ENCODE measurements around the gene FOXC1.

FOXC1 gene

DNA sequence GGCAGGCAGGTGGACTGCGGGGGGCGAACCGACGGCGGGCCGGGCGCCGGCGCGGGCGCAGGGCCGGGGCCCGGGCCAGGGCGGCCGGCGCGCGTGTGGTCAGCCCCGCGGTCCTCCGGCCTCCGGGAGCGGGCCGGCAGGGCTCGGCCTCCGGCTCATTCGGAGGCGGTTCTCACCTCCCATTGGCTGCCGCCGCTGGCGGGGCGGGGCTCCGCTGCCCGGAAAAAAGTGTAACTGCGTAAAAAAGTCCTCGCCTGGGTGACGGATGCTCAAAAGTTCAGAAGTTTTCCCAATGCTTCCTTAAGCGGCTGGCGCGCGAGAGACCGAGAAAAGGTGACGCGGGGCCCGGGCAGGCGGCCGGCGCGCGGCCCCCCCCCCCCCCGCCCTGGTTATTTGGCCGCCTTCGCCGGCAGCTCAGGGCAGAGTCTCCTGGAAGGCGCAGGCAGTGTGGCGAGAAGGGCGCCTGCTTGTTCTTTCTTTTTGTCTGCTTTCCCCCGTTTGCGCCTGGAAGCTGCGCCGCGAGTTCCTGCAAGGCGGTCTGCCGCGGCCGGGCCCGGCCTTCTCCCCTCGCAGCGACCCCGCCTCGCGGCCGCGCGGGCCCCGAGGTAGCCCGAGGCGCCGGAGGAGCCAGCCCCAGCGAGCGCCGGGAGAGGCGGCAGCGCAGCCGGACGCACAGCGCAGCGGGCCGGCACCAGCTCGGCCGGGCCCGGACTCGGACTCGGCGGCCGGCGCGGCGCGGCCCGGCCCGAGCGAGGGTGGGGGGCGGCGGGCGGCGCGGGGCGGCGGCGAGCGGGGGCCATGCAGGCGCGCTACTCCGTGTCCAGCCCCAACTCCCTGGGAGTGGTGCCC lies at the start of gene FOXC1:
TSS of gene FOXC1 (plus strand) at position 268 of the 849 bp plus-strand sequence. CDS start at position 799, 531 bp downstream.
- peak; percentile 95 for DNase-seq (ENCODE audit: low read depth, low spot score)

DNA sequence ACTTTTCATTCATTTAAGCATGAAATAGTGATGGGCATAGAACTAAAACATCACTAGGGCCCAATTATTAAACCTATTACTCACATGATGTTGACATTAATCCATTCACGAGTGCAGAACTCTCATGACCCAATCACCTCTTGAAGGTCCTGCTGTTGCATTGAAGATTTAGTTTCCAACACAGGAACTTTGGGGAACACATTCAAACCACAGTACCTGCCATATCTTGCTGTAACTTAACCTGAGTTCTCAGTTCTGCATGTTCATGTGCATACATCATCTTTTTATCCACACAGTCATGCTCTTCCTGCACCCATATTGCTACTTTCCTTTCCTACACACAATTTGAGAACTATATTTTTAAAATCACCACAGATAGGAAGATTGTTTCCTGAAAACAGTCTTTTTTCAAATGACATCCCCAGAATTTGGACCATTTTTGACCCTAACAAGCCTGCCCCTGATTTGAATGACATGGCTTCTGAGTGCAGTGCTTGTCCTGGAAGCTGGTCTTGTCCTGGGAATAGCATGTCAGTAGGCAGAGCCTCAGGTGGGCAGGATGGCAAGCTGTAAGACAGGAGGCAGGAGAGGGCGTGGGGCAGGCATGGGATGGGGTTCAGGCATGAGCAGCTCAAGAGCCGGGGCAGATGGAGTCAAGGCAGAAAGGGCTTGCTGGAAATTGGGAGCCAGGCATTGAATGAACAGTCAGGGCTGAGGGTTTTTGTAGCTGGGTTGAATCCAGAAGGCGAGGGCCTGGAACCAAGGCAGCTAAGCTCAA lies 49.2 kb upstream of the FOXC1 start:
- DNase-seq (ENCODE audit: low read depth, low spot score), result no peak

DNA sequence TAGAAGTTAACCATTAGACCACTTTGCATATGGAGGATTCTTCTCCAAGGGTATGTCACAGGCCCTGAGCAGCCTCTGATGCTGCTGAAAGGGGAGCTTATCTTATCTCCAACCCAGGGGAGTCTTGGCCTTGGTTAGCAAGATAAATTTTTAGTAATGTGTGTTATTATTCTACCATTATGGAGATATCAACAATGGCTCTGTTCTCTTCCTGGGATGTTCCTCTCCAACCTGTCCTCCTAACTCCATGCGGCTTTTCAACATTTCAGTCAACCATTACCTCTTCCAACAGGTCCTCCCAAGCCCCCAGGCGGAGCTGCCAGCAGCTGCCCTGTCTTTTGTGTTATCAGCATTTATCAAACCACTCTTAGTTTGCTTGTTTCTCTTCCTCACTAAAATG lies 48.4 kb upstream of the FOXC1 start:
- DNase-seq (ENCODE audit: low read depth, low spot score), result no peak

DNA sequence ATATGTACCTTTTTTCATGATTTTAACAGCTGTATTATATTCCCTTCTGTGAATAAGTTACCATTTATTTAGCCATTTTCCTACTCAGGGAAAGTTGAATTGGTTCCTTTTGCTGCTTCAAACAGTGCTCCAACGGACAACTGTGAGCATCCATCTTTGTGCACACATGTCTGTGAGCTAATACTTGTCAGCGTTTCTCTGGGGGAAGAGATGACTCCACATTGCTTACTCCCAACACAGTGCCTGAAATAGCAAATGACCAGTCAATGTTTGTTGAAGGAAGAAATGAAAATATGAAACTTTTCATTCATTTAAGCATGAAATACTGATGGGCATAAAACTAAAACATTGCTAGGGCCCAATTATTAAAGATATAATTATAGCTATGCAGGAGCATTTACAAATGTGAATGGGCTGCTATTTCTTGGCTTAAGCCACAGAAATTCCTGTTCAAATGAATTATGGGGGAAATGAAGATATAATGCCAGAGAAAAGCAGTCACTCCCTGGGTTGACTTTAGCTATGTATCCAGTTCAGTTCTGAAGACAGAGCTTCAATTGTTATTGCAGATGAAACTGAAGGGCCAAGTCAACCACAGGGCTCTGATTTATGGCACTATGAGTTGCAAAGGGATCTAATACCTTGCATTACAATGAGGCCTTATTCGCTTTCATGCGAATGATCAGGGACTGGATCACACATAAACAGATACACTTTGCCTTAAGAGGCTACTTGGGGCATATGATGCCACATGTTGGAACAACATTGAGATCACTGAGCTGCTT lies 47.4 kb upstream of the FOXC1 start:
- no peak for DNase-seq (ENCODE audit: low read depth, low spot score)

DNA sequence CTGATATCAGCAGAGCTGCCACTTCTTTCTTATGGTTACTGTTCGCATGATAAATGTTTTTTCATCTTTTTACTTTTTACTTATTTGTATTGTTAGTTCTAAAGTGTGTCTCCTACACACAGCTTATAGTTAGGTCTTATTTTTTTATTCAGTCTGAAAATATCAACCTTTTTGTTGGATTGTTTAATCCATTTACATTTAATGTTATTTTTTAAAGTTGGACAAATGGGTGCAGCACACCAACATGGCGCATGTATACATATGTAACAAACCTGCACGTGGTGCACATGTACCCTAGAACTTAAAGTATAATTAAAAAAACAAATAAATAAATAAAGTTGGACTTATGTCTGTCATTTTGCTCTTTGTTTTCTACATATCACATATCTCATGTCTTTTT lies 40.3 kb upstream of the FOXC1 start:
- DNase-seq (ENCODE audit: low read depth, low spot score), result no peak

DNA sequence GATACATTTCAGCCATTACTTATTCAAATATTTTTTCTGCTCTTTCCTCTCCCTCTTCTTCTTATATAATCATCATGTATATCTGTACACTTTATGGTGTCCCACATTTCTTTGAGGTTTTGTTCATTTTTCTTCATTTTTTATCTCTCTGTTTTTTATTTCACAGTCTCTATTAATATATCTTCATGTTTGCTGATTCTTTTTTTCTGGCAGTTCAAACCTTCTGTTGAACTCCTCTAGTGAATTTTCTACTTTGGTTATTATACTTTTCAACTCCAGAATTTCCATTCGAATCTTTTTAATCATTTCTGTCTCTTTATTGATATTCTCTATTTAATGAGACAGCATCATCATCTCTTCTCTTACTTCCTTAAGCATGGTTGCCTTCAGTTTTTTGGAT lies 38.9 kb upstream of the FOXC1 start:
- no peak for DNase-seq (ENCODE audit: low read depth, low spot score)

DNA sequence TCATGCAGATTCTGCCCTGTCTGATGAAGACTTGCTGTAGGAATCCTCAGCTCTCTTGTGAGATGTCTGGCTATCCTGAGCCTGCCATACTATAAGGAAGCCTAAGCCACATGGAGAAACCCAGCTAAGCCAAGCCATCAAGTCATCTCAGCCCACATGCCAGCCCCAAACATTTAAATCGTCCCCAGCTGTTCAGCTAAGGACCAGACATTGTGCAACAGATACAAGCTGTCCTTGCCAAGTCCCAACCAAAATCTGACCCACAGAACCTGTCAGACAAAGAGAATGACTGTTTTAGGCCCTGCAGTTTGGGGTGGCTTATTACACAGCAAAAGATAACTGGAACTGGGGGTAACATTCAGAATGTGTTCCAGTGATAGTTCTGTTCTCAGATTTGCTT lies 36.8 kb upstream of the FOXC1 start:
- no peak for DNase-seq (ENCODE audit: low read depth, low spot score)

DNA sequence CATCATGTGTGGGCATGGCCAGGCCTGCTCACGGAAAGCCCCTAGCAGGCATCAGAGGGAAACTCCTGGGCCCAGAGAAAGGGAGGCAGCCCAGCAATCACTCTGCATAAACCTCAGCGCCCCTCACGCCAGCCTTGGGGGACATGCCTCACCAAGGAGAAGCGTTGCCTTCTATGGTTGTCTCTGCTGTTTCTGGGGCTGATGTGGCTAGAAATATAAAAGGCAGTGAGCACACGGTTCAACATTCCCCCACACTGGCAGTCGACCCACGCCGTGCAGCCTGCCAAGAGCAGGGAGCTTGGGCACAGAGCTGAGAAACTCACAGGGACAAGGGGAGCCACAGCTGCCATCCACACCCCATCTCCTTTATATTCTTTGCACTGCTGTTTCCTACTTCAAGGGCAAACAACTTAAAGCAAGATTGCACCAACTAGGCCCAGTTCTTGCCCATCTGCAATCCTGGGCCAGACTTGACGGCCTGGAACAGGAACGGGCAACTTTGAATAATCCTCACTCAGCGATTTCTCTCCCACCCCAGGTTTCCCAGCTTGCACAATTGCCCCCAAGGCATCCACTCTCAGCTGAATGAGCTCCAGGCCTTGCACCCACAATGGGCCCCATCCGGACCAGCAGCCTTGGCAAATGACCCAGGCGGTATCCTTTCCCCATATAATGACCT lies 35.5 kb upstream of the FOXC1 start:
- DNase-seq (ENCODE audit: low read depth, low spot score), result peak; percentile 14

DNA sequence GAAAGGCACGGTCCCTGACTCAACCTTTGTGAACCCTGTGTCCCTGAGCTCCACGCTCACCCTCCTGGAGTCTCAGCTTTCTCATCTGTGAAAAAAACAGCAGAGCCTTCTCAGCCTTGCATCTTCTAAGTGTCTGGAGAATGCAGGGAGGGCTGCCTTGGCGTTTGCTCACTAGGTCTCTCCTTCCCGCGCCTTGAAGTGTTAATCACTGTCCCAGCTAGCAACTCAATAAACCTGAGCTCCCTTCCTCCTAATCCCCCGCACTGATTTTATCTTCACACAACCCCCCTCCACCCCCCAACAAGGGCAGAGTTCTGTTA lies 34.9 kb upstream of the FOXC1 start:
- peak; percentile 20 for DNase-seq (ENCODE audit: low read depth, low spot score)

DNA sequence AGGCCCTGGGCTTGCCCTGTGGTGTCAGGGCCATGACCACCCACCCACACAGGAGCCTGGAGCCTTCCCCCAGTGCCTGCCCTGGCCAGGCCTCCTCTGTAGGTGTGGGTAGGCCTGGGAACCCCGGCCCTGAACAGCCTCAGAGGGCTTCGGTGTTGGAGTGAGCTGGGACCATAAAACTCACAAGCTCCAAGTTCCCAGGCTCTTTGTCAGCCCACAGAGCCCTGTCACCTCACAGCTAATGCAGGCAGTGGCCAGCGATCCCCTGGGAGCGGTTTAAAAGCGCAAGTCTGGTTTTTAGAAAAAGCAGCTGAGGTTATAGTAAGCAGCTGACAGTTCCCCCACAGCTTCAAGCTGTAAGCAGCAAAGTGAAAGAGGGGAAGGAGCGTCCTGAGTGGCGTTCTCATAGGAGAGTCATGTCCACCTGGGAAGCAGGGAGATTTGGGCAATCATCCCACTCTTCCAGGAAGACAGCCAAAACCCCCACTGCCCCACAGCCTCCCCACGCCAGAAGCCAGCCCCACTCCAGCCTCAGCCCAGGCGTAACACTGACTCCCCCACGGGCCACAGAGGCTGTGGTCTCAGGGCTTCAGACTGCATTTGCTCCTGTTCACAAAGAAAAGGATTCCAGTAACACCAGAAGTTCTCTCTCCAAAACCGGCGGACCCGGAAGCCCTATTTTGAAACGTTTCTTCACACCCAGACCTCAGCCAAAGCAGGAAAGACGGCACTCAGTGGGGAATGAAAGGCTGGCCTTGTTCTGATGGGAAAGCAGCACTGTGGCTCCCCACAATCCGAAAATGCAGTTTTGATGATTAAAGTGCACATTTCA lies 34.3 kb upstream of the FOXC1 start:
- peak; percentile 66 for DNase-seq (ENCODE audit: low read depth, low spot score)

DNA sequence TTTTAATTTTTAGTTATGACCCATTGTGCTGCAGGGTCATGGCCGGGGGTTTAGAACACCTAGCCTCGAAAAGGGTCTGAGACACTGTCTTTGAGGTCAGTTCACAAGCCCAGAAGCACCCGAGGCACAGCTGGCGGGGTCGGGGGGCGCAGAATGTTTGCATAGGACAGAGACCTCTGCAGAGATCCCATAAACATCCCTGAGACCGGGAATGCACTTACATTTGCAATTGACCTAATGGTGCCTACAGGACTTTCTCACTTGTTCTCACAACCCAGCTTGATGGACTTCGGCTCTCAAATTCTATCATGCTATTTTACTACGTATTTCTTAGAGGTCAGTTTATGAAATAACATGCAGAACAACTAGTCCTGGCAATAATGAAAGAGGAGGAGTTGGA lies 33.5 kb upstream of the FOXC1 start:
- no peak for DNase-seq (ENCODE audit: low read depth, low spot score)

DNA sequence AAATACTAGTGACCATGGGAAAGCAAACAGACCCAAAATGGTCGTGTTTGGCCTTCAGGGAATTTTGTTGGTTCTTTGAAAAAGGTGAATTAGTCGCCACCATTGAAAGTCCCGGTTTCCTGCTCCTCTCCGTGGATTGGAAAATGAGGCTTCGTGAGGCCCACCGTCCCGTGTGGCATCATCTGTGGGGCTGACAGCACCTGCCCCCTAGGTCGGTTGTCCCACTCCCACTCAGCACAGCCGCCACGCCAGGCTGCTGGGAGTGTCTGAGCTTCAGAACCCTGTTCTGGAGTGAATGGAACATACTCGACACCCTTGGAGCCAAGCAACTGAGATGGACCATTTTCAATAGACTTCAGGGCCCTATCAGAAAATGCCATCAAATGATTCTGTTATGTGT lies 33.0 kb upstream of the FOXC1 start:
- DNase-seq (ENCODE audit: low read depth, low spot score), result no peak

DNA sequence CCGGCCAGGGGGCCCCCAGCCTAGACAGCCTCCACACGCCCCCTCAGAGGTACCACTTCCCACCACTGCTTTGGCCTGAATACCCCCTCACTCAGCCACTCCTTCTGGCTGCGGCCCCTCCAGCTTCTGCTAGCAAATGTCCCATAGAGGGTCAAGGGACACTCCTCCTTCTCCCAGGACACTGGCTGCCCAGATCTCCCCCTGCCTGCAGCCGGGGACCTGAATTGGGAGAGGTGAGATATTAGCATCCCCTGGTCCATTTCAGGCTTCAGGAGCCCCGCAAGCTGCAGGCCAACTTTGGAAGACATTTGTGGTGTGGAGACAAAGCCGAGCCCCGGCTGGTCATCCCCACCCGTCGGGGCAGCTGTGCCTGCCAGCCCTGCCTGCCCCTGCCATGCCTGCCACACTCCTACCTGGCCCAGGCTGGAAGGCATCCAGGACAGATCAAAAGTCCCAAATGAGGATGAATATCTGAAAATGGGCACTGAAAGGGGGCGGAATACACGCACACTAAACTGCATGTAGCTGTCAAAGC lies 32.5 kb upstream of the FOXC1 start:
- no peak for DNase-seq (ENCODE audit: low read depth, low spot score)

DNA sequence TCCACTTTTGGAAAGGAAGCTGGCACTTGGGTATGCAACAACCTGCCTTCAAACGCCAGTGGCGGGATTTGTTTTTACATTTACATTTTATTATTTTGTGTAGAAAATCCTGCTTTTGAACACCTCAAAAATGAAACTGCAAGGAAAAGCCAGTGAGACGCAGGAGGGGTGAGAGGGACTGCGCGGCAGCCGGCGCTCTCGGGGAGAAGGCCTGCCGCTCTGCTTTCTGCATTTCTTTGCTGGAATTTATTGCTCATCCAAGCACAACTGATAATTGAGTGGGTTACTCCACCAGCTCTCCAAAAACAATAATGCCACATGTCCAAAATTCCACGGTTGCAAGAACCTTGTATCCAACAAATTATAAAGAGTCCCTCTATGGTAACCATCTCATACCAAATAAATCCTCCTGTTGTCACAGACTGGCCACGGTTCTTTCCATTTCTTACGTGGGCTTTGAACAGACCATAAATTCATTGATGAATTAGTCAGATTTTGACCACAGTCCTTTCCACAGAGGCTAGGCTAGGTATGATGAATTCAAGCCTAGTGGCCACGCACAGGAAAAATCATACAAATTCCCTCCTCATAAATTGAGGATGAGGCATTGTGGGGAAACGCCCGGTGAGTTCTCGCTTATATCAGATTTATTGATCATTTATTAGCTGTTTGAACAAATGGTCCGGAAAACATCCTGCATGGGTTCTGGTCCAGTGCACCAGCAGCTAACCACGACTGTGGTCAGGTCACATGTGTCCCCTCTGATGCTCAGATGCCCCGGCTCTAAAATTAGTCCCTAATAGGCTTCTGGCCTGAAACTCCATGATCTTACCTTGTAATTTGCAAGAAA lies 31.6 kb upstream of the FOXC1 start:
- DNase-seq (ENCODE audit: low read depth, low spot score), result no peak

DNA sequence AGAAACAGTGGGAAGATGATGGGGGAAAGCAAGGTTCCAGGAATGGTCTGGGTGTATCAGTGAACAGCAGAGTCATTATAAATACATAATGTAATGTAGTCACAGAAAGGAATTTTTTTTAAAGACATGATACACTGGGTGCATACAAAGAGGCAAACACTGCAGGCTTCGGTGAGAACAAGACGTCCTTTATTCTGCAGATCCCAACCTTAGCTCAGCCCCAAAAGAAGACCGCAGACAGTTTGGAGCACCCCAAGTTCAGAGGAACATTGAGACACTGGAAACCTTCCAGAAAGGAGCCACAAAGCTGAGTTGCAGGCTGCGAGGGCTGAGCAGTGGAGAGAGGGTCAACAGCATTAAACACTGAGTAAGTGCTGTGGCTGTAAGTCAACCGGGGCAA lies 30.6 kb upstream of the FOXC1 start:
- no peak for DNase-seq (ENCODE audit: low read depth, low spot score)

DNA sequence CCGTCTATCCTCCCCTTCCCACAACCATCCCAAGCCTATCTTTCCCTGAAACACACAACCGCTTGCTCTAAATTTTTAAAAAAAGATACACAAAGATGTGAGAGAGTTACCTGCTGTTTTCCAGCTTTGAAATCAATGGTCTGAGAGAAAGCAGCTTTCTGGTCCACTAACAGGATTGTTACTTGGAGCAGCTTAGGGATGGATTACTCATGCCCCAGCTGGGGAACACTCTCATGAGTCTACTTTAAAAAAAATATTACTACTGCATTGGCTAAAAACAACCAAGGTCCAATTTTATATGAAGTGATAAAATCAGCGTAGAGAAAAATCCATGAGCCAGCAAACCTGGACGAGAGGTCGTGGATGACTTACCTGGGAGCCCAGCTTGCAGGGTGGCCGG lies 29.6 kb upstream of the FOXC1 start:
- no peak for DNase-seq (ENCODE audit: low read depth, low spot score)

DNA sequence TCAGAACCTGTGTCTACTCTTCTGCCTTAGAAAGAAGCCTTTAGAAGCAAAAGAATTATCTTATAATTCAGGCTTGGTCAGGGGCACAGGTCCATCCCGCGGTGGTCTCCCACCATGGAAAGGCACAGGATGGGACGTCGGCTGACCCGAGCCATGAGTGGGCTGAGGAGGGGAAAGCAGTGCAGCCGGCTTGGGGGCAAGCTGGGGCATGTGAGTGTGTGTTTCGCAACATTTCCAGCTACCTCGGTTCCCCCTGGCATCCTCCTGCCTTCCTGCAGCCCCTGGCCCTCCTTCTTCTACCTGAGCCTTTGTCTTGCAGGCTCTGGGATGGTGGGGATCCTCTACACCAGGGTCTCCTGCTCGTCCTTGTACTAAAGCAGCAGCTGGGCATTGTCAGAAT lies 29.1 kb upstream of the FOXC1 start:
- no peak for DNase-seq (ENCODE audit: low read depth, low spot score)

DNA sequence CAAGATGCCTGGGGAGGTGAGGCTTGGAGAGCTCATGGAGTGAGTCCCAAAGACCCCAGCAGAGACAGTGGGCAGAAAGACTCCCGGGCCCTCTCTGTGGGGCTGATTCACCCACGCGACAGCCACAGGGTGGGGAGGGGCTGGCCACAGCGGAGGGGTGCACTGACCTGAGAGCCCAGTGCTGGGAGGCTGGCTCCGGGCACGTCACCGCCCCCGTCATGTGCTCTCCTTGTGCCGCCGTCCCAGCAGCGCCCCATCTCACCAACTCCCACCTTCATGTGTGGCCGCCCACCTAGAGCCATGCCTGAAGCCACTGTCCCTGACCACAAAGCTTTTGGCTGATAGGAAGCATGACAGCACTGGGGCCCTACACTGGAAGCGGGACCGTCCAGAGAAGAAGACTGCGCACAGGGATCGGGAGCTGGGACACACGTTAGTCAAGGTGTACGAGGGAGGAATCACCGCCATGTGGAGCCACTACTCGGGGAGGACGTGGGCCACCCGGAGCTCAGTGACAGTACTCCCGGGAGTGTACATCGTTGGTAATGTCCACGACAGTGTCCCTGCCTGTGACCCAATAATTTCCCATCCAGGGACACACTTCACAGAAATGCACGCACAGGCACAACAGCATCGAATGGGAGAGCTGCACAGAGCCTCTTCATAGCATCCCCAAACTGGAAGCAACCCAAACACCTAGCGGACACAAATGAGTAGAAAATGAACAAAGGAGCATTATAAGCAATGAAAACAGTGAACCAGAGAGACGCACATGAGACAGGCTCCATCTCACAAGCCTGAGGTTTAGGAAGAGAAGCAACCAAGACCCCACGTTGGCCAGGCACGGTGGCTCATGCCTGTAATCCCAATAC lies 28.4 kb upstream of the FOXC1 start:
- DNase-seq (ENCODE audit: low read depth, low spot score), result no peak

DNA sequence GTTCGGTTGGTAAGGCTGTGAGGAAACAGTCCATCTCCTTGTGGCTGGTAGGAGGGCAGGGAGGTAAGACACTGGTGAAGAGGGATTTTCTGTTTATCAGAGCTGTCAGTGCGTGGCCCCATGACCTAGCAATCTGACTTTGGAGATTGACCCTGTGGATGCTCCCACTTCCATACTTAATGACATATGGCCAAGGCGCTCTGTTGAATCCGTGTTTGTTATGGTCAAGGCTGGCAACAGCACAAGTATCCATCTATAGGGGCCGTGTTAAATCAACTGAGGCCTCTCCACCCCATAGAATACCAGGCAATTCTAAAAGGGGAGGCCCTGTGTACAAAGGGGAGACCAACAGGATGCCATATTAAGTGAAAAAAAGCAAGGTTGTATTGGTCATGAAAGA lies 25.6 kb upstream of the FOXC1 start:
- no peak for DNase-seq (ENCODE audit: low read depth, low spot score)
